GM18511 (cell line): Measurements from ENCODE around the gene LYG2.
"Not testable (repeated sequence)": the region's sequence is repeated elsewhere in the genome, so short reads cannot be mapped to it uniquely, and the experiment has no call there.

Source experiments
- ATAC-seq: cut with Tn5 transposase; IDR thresholded peaks from one replicate; pipeline ENCODE4 v1.9.1; 2021; ENCODE audit warnings: mild to moderate bottlenecking, moderate library complexity; ENCODE audit not compliant: unreplicated experiment

LYG2 gene, protein sequence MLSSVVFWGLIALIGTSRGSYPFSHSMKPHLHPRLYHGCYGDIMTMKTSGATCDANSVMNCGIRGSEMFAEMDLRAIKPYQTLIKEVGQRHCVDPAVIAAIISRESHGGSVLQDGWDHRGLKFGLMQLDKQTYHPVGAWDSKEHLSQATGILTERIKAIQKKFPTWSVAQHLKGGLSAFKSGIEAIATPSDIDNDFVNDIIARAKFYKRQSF

DNA sequence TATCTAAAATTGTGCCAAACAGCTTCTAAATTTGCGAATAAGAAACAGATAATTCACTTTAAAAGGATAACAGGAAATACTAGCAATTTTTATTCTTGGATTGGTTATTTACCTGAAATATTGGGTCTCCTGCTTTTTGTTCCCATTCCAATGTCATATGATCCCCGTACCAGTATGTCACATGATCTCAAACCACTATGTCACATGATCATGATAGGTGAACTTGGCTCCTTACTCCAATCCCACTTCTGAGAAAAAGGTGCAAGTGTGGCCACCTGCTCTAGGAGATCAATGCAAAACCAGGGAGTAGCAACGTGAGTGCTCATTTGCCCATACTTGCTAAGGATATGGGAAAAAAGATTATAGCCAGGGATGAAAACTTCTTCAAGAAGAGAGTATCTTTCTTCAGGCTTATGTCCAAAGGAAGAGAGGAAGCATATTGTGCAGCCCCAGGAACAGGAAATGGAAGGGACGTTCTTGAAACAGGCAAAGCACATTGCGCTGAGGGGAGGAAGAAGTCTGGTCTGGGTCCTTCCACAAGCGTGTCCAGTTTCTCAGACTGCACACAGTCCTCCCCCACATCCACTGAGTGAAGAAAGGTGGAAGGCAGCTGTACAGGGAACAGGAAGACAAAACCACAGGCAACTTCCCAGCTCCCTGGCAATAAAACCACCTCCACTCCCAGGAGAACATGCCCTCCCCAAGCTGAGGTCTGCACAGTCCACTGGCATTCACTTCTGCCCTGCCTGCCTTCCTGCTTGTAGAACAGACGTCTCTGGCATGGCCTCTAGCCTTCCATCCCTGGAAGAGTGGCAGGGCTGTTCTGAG lies at the start of gene LYG2:
Gene LYG2, minus strand, starts transcription at position 176 of the 828 bp plus-strand sequence. CDS start 1,406 bp downstream, outside the sequence.
- no peak for ATAC-seq

DNA sequence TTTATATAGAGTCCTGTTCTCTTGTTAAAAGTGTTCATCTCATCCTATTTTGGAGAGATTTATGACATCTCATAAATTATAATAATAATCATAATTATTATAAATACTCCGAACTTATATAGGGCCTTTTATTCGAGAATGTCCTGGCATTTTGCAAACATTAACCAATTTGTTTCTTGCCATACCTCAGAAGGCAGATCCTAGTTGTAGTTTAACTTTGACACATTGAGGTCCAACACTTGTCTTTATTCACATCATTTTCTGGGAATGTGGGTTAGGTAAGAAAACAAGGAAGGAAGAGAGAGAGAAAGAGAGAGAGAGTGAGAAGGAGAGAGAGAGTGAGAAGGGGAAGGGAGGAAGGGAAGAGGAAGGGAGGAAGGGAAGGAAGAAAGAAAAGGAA lies 45.6 kb upstream of the LYG2 start, which contains the start of gene LYG1:
Gene LYG1, minus strand, starts transcription at position 101 of the 400 bp plus-strand sequence. CDS start 5,527 bp downstream, outside the sequence.
- ATAC-seq = not testable (repeated sequence)

DNA sequence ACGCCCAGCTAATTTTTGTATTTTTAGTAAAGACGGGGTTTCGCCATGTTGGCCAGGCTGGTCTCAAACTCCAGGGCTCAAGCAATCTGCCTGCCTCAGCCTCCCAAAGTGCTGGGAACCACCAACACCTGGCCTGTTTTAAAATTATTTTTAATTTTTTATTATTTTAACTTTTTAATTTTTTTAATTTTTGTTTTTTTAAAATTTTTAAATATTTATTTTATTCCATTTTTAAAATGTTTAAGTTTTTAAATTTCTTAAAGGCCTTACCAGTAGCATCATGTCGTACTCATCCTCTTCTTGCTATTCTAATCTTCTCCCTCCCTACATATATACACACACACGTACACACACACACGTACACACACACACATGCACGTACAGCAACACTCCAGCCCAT lies 44.1 kb upstream of the LYG2 start:
- ATAC-seq = no peak

DNA sequence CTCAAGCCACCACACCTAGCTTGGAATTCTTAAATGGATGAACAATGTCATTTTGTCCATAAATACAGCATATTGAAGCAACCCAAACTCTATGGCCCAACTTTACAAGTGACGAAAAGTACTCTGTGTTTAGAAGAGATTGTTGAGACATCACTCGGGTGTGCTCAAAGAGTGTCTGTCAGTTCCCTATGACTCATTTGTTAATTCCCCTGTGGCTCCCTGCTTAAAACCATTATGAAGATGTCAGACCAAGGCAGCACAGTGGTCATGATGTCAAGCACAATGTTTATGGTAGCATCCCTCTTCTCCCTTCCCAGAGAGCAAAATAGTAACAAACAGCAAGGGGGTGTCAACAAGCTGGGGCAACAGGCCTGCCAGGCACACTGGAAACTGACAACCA lies 42.5 kb upstream of the LYG2 start:
- no peak for ATAC-seq

- no peak for ATAC-seq
Observed at GRCh38 chr2:99285526-99285925, 30.1 kb upstream of the LYG2 start.

GRCh38 chr2:99279969-99280695 lies 24.7 kb upstream of the LYG2 start:
- ATAC-seq = no peak

- no peak for ATAC-seq
Observed at GRCh38 chr2:99278793-99279291, 23.4 kb upstream of the LYG2 start.

DNA sequence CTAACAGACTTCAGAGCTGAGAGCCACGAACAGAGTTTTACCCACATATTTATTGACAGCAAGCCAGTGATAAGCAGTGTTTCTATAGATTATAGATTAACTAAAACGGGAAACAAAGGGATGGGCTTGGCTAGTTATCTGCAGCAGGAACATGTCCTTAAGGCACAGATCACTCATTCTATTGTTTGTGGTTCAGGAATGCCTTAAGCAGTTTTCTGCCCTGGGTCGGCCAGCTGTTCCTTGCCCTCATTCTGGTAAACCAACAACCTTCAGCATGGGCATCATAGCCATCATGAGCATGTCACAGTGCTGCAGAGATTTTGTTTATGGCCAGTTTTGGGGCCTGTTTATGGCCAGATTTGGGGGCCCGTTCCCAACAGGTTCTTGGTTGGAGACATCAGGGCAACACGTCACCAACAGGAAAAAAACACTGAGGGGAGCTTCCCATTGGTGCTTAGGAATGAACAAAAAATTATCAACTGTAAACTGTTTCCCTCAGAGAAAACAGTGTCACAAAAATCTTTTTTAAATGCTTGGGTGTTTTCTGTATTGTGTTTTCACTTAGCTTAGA lies 22.8 kb upstream of the LYG2 start:
- ATAC-seq = not testable (repeated sequence)

GRCh38 chr2:99275882-99276281 lies 20.4 kb upstream of the LYG2 start:
- ATAC-seq = no peak

DNA sequence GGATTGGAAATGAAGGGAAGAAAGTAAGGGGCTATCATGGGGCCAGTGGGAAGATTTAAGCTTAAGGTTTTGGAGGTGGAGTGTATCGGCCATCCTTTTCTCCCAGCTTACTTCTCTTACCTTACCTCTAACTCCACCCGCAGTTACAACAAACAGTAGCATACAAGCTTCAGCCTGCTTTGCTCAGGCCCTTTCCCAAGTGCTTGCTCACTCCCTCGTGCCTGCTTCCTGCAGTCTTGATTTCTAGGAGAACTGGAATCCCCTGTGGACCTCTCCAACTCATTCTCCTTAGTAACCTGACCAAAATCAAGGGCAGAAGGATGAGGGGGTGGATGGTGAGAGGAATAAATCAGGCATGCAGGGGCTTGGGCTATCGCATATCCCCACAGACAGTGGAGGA lies 5.8 kb upstream of the LYG2 start:
- no peak for ATAC-seq

GRCh38 chr2:99260184-99260583 lies 4.7 kb upstream of the LYG2 start:
- ATAC-seq = no peak

- no peak for ATAC-seq
Observed at GRCh38 chr2:99259465-99259864, 4.0 kb upstream of the LYG2 start.

- no peak for ATAC-seq
Observed at GRCh38 chr2:99256677-99257076, 1.2 kb upstream of the LYG2 start.

- no peak for ATAC-seq
Observed at GRCh38 chr2:99249951-99250350, 5.5 kb downstream of the LYG2 start.

GRCh38 chr2:99242151-99242550 lies 13.3 kb downstream of the LYG2 start:
- ATAC-seq = no peak

GRCh38 chr2:99240431-99240830 lies 15.0 kb downstream of the LYG2 start:
- ATAC-seq = no peak

DNA sequence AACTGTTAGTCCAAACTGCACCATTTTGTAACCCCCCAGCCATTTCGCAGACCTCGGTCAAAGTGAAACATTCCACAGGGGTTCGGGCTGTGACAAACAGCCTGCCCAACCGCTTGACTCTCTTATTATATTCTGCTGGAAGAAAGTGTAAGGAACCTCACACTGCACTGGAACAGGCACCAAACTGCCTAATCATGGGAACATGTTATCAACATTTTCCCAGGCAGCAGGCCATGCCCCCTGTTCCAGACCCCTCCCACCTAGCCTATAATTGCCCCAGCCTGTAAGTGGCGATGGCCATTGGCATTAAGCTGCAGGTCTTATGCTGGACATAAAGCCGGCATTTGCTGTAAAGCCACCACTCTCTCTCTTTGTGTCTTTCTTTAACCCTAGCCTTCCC lies 16.9 kb downstream of the LYG2 start:
- ATAC-seq = no peak

- ATAC-seq = not testable (repeated sequence)
Observed at GRCh38 chr2:99233177-99233576, 22.3 kb downstream of the LYG2 start.

DNA sequence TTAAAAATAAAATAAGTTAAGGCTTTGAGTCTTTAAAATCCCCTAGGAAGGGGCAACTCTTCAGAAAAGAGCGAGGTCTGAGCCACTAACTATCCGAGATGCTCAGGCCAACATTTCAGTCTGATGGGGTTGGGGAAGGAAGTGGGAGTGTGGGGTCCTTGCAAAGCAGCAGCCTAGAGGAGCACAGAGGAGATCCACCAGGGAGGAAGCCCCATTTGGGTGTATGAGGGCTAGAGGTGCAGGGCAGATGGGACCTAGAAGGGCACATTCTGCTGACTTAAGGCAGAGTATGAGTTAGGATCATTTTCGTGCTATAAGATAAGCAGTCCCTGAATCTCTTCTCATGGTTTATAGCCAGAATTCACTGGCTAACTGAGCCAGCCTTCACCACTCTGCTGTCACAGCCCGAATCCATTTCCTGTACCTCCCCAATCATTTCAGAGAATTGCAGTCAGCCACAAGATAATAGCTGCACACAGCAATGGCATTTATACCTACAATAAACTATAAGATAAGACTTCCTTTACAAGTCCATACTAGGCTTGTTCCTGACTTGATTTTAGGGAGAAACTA lies 37.5 kb downstream of the LYG2 start:
- no peak for ATAC-seq

- ATAC-seq = no peak
Observed at GRCh38 chr2:99216096-99216495, 39.4 kb downstream of the LYG2 start.

- no peak for ATAC-seq
Observed at GRCh38 chr2:99205491-99205890, 50.0 kb downstream of the LYG2 start.
